KMS-11 (cell line): ENCODE results near the gene LEMD2.

Source experiments
- H2AFZ ChIP-seq: fragments of 200-600 bp; sonication (generic); 2 replicates; pipeline ENCODE4 v1.6.1; 2016; ENCODE audit warnings: antibody characterized with exemption, mixed run types, low read depth
- H3K27ac ChIP-seq: fragments of 200-600 bp; sonication (generic); 2 replicates; pipeline ENCODE4 v1.6.1; 2016; ENCODE audit warnings: mild to moderate bottlenecking, mixed run types
- H3K27me3 ChIP-seq: fragments of 200-600 bp; sonication (generic); 2 replicates; pipeline ENCODE4 v1.6.1; 2017; ENCODE audit warnings: mild to moderate bottlenecking, low read depth, mixed run types, moderate library complexity; ENCODE audit not compliant: insufficient read depth
- H3K36me3 ChIP-seq: fragments of 200-600 bp; sonication (generic); 2 replicates; pipeline ENCODE4 v1.6.1; 2017; ENCODE audit warnings: mild to moderate bottlenecking, mixed run types; ENCODE audit not compliant: insufficient read depth
- H3K4me1 ChIP-seq: fragments of 200-600 bp; sonication (generic); 2 replicates; pipeline ENCODE4 v1.6.1; 2016; ENCODE audit warnings: mild to moderate bottlenecking, low read depth, mixed run types; ENCODE audit not compliant: poor library complexity, severe bottlenecking
- H3K4me2 ChIP-seq: fragments of 200-600 bp; sonication (generic); 2 replicates; pipeline ENCODE4 v1.7.0; 2016; ENCODE audit warnings: mild to moderate bottlenecking, mixed run types
- H3K4me3 ChIP-seq: fragments of 200-600 bp; sonication (generic); IDR thresholded peaks from 2 replicates; pipeline ENCODE4 v1.6.1; 2017; ENCODE audit warnings: low read depth, low read length, mixed read lengths; ENCODE audit not compliant: insufficient read depth
- H3K79me2 ChIP-seq: fragments of 200-600 bp; sonication (generic); 2 replicates; pipeline ENCODE4 v1.6.1; 2016; ENCODE audit warnings: low read depth, mixed run types; ENCODE audit not compliant: insufficient read depth
- H3K9ac ChIP-seq: fragments of 200-600 bp; sonication (generic); 2 replicates; pipeline ENCODE4 v1.6.1; 2016; ENCODE audit warnings: mild to moderate bottlenecking, mixed run types
- H4K20me1 ChIP-seq: fragments of 200-600 bp; sonication (generic); 2 replicates; pipeline ENCODE4 v1.6.1; 2016; ENCODE audit warnings: mild to moderate bottlenecking, mixed run types; ENCODE audit not compliant: insufficient read depth
- TF ChIP-seq, protein P1 (sequence below): fragments of 200-600 bp; sonication (generic); conservative IDR thresholded peaks from 2 replicates; pipeline ENCODE4 v1.6.1; 2017; ENCODE audit warnings: low read depth, mild to moderate bottlenecking, antibody characterized with exemption, low read length, moderate library complexity, mixed read lengths

LEMD2 gene

DNA sequence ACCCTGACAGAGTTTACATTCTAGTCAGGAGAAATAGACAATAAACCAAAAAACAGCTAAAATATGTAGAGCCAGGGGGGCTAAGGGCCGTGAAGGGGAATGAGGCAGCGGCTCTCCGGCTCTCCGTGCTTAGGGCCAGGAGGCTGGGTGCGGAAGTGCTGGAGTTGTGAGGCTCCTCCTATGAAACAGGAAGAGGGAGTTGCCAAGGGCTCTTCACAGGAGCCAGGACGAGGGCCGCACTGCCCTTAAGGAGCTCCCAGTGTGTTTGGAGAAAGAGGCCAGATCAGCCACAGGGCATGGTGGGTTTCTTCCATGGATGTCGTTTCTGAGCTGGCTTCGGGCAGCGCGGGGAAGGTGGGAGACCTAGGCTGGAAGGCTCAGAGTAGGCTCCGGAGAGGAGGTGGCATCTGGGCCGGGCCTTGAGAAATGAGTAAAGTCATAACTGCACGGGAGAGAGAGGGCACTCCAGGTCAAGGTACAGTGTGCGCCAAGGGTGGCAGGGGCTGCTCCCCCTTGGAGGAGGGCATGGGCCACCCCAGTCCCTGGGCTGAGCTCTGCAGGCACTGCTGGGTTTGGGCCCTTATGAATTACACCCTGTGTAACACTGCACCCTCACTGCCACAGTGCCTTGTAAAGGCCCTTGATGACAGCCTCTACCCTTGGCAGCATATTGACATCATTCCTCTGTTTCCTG is 35.7 kb upstream of the LEMD2 start:
- no peak overlapping the region for H3K27ac ChIP-seq
- H2AFZ ChIP-seq = no peak overlapping the region; the same call in 1 of the 2 replicates
- peaks cover 97% of the 10 kb centered on the region for H3K27me3 ChIP-seq
- H4K20me1 ChIP-seq = no peaks in the 10 kb centered on the region
- no peaks in the 10 kb centered on the region for H3K36me3 ChIP-seq
- H3K4me3 ChIP-seq = no peak overlapping the region
- no peaks in the 10 kb centered on the region for H3K4me1 ChIP-seq
- no peaks in the 10 kb centered on the region for H3K79me2 ChIP-seq
- no peak overlapping the region for H3K9ac ChIP-seq
- TF ChIP-seq, protein P1, sequence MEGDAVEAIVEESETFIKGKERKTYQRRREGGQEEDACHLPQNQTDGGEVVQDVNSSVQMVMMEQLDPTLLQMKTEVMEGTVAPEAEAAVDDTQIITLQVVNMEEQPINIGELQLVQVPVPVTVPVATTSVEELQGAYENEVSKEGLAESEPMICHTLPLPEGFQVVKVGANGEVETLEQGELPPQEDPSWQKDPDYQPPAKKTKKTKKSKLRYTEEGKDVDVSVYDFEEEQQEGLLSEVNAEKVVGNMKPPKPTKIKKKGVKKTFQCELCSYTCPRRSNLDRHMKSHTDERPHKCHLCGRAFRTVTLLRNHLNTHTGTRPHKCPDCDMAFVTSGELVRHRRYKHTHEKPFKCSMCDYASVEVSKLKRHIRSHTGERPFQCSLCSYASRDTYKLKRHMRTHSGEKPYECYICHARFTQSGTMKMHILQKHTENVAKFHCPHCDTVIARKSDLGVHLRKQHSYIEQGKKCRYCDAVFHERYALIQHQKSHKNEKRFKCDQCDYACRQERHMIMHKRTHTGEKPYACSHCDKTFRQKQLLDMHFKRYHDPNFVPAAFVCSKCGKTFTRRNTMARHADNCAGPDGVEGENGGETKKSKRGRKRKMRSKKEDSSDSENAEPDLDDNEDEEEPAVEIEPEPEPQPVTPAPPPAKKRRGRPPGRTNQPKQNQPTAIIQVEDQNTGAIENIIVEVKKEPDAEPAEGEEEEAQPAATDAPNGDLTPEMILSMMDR = no peak
- H3K4me2 ChIP-seq = no peak overlapping the region

DNA sequence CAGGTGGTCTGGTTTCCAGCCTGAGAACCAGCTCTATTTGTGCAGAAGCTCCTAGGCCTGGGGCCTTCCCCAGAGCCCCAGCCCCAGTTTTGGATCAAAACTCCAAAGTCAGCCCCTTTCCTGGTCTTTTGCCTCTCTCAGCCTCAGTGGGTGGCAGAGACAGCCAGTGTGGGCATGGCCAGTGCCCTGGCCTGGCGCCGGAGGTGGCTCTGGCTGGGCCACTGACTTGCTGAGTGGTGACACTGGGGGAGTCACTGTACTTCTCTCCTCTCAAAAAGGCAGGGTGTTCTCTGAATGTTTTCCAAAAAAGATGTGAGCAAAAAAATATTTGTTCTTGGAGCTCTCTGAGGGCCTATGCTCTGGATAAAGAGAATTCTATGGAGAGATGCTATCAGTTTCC is 34.9 kb upstream of the LEMD2 start:
- Histone ChIP-seq H3K27ac (no peak overlapping the region), H3K9ac (no peak overlapping the region), H3K4me3 (no peak overlapping the region), H3K27me3 (peaks cover 98% of the 10 kb centered on the region), H3K4me2 (no peak overlapping the region), H2AFZ (no peak overlapping the region), H3K4me1 (no peaks in the 10 kb centered on the region), H3K79me2 (no peaks in the 10 kb centered on the region), H3K36me3 (no peaks in the 10 kb centered on the region), H4K20me1 (no peaks in the 10 kb centered on the region)
- TF ChIP-seq, protein P1 = no peak

- no peaks in the 10 kb centered on the region for H3K79me2 ChIP-seq
- TF ChIP-seq, protein P1 = no peak
- no peak overlapping the region for H3K9ac ChIP-seq
Measured at GRCh38 chr6:33822575-33823395, 33.9 kb upstream of the LEMD2 start.

DNA sequence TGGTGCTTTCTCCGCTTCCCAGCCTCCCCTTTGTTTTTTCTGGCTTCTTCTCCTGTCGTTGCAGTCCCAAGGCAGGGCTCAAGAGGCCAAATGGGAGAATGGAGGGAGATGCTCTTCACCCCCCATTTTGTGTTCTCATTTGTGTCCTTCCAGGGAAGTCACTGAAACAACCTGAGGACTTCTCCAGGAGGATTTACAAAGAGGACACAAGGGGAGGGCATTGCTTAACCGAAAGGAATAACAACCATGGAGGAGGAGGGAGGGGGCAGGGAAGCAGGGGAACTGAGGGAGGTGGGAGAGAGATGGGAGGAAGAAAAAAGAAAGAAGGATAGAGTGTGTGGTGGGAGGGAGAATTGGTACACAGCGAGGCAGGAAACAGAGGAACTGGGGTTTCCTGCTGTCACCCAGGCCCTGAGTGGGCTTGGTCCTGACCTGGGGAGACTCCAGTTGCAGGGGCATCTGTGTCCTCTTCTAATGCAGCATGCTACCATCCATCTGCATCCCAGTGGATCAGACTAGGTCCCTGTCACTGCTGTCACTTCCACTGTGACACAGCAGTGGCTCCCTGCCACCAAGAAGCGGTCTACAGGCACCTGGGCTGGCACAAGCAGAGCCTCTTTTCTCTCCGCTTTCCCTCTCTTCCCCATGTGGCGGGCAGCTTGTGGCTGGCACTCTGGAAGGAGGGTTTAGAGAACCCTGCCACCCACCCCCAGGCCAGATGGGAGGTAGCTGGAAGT is 32.0 kb upstream of the LEMD2 start:
- no peak overlapping the region for H3K4me2 ChIP-seq
- H3K79me2 ChIP-seq = no peaks in the 10 kb centered on the region
- peaks cover 97% of the 10 kb centered on the region for H3K27me3 ChIP-seq
- no peak overlapping the region for H3K27ac ChIP-seq
- H4K20me1 ChIP-seq = no peaks in the 10 kb centered on the region
- no peaks in the 10 kb centered on the region for H3K36me3 ChIP-seq
- H2AFZ ChIP-seq = no peak overlapping the region
- no peak overlapping the region for H3K9ac ChIP-seq
- no peaks in the 10 kb centered on the region for H3K4me1 ChIP-seq
- no peak overlapping the region for H3K4me3 ChIP-seq
- TF ChIP-seq, protein P1 = no peak

More at GRCh38 chr6:33822575-33823395, 33.9 kb upstream of the LEMD2 start:
- H3K27ac ChIP-seq = no peak overlapping the region
- no peaks in the 10 kb centered on the region for H3K4me1 ChIP-seq
- no peak overlapping the region for H3K4me3 ChIP-seq
- peaks cover 98% of the 10 kb centered on the region for H3K27me3 ChIP-seq
- H3K36me3 ChIP-seq = no peaks in the 10 kb centered on the region
- H4K20me1 ChIP-seq = no peaks in the 10 kb centered on the region
- H3K4me2 ChIP-seq = no peak overlapping the region
- no peak overlapping the region for H2AFZ ChIP-seq
